ENCODE results near the gene FYCO1. TPM values are rescaled to one million over a fixed set of nuclear protein-coding genes. Genes with fewer than 3 reads are reported as not detected.

FYCO1 gene
- total RNA-seq, 6 donors from 2014 or later, result 37.5 to 84.9 (median 45.3) TPM

- DNase-seq (peak in 1 of 2 donors; percentile 44), ATAC-seq (ENCODE audit: low FRiP score in 2 of 2) (no peak)
- H3K9me3 ChIP-seq, result no peaks in the 10 kb centered on the region
- no peaks in the 10 kb centered on the region for H3K27me3 ChIP-seq
- peaks cover 29 to 98% (median 79%) of the 10 kb centered on the region in 4 donors for H3K36me3 ChIP-seq
- no peak for TF ChIP-seq POLR2A (IDR thresholded peaks at IDR 0.05)
- H3K27ac ChIP-seq, result peak overlapping the region in 1 of 4 donors; percentile 11
- WGBS, 2 donors, result 88 to 94% methylated on average over 16 to 17 of the region's 17 CpGs
- H3K4me1 ChIP-seq, result peaks cover 0 to 7% (median 2%) of the 10 kb centered on the region in 4 donors
- H3K4me3 ChIP-seq, result no peak overlapping the region
These were observed 29.2 kb downstream of the FYCO1 start for GRCh38 chr3:45966371-45966791.

DNA sequence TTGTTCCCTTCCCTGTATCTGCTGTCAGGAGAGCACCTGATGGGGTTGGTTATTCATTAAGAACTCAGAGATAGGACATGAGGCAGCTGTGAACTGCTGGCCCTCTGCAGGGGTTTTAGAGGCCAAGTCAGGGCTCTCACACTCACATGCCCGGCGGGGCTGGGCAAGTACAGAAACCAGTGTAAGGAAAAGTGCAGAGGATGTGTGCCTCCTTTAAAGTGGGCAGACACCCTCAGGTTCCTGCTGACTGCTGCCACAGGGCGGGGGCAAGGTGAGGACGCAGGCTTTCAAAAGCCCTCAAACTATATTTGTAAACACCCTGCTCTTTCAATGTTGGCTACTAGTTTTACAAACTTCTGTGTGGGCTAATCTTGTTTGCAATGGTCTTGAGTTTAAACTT is 30.0 kb downstream of the FYCO1 start:
- Histone ChIP-seq H3K27me3 (no peaks in the 10 kb centered on the region), H3K4me3 (no peak overlapping the region), H3K4me1 (peaks cover 0 to 7% (median 2%) of the 10 kb centered on the region in 4 donors), H3K9me3 (no peaks in the 10 kb centered on the region), H3K27ac (peak overlapping the region in 2 of 4 donors; percentile 22 to 54), H3K36me3 (peaks cover 29 to 99% (median 86%) of the 10 kb centered on the region in 4 donors)
- DNase-seq (no peak), ATAC-seq (ENCODE audit: low FRiP score in 2 of 2) (no peak)
- TF ChIP-seq, protein P1, sequence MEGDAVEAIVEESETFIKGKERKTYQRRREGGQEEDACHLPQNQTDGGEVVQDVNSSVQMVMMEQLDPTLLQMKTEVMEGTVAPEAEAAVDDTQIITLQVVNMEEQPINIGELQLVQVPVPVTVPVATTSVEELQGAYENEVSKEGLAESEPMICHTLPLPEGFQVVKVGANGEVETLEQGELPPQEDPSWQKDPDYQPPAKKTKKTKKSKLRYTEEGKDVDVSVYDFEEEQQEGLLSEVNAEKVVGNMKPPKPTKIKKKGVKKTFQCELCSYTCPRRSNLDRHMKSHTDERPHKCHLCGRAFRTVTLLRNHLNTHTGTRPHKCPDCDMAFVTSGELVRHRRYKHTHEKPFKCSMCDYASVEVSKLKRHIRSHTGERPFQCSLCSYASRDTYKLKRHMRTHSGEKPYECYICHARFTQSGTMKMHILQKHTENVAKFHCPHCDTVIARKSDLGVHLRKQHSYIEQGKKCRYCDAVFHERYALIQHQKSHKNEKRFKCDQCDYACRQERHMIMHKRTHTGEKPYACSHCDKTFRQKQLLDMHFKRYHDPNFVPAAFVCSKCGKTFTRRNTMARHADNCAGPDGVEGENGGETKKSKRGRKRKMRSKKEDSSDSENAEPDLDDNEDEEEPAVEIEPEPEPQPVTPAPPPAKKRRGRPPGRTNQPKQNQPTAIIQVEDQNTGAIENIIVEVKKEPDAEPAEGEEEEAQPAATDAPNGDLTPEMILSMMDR (IDR thresholded peaks at IDR 0.05), result no peak
- TF ChIP-seq EP300 (IDR thresholded peaks at IDR 0.05), result no peak
- TF ChIP-seq POLR2AphosphoS5 (IDR thresholded peaks at IDR 0.05), result no peak
- TF ChIP-seq POLR2A (IDR thresholded peaks at IDR 0.05), result no peak
- WGBS, 2 donors, result 69 to 88% methylated on average over 3 to 4 of the region's 4 CpGs

DNA sequence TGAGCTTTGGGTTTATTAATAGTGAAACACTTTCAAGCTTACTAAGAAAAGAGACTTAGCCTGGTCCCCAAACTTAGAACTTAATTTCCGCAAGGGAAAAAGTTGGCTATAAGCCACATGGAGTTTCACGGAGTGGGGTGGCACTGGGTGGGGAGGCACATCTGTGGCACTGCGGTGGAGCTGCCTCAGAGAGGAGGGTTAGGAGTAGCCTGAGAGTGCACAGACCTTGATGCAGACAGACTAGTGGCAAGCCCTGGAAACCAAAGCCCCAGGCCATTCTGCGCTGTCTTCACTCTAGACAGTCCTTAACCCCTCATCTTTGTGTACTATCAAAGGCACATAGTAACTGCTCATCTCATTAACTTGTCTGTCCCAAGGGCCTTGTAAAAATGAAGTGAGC is 30.4 kb downstream of the FYCO1 start:
- Histone ChIP-seq H3K9me3 (no peaks in the 10 kb centered on the region), H3K4me1 (peaks cover 0 to 7% (median 2%) of the 10 kb centered on the region in 4 donors), H3K27ac (peak overlapping the region in 2 of 4 donors; percentile 22 to 54), H3K4me3 (no peak overlapping the region), H3K27me3 (no peaks in the 10 kb centered on the region), H3K36me3 (peaks cover 33 to 99% (median 89%) of the 10 kb centered on the region in 4 donors)
- ATAC-seq (ENCODE audit: low FRiP score in 2 of 2) (no peak), DNase-seq (no peak)
- WGBS, 2 donors, result 87 to 91% methylated on average over 4 of the region's 4 CpGs
- TF ChIP-seq POLR2AphosphoS5 (IDR thresholded peaks at IDR 0.05), result no peak
- TF ChIP-seq EP300 (IDR thresholded peaks at IDR 0.05), result no peak
- no peak for TF ChIP-seq POLR2A (IDR thresholded peaks at IDR 0.05)
- TF ChIP-seq, protein P1 (IDR thresholded peaks at IDR 0.05), result no peak

DNA sequence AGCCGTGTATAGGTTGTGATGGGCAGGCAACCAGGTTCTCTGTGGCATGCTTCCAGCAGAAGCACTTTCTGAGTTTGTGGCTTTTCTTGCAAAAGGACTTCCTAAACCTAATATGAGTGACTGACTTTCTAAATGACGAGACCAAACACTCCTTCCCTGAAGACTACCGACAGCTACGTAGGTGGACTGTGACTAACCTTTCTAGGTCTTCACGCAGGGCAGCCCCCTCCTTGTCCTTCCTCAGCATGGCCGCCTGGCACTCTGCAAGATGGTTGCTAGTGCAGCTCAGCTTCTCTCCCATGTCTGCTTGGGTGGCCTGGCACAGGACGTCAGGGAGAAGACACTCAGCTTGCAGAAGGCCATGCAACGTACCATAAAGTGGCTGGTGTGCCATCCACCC is 31.5 kb downstream of the FYCO1 start:
- no peak for ATAC-seq (ENCODE audit: low FRiP score in 2 of 2)
- H3K27me3 ChIP-seq, result no peaks in the 10 kb centered on the region
- peaks cover 0 to 7% (median 2%) of the 10 kb centered on the region in 4 donors for H3K4me1 ChIP-seq
- no peak for DNase-seq
- H3K9me3 ChIP-seq, result no peaks in the 10 kb centered on the region
- H3K4me3 ChIP-seq, result no peak overlapping the region
- H3K36me3 ChIP-seq, result peaks cover 29 to 99% (median 92%) of the 10 kb centered on the region in 4 donors
- peak overlapping the region in 2 of 4 donors; percentile 22 to 54 for H3K27ac ChIP-seq
- 79 to 81% methylated on average over 8 of the region's 8 CpGs for WGBS, 2 donors
- no peak for TF ChIP-seq POLR2A (IDR thresholded peaks at IDR 0.05)
- no peak for TF ChIP-seq EP300 (IDR thresholded peaks at IDR 0.05)
- TF ChIP-seq POLR2AphosphoS5 (IDR thresholded peaks at IDR 0.05), result no peak
- TF ChIP-seq, protein P1 (IDR thresholded peaks at IDR 0.05), result no peak

DNA sequence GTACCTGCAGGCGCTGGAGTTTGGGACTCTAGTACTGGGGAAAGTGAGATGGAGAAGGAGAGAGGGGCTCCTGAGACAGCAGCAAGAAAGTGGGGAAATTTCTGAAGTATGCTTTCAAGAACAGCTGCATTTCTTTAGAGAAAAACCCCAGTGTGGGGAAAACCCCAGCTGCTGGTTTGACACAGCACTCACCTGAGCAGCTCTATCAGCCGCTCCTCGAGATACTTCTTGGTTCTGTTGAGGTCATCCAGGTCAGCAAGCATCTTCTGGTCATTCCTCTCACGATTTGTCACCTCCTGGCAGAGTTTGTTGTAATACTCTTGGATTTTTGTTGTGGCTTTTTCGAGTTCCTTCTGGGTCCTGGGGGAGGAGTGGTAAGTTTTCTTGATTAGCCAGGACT is 33.6 kb downstream of the FYCO1 start:
- H3K27ac ChIP-seq, result no peak overlapping the region
- ATAC-seq (ENCODE audit: low FRiP score in 2 of 2) (no peak), DNase-seq (no peak)
- 71% methylated on average over 5 of the region's 5 CpGs for WGBS, 2 donors
- TF ChIP-seq EP300 (IDR thresholded peaks at IDR 0.05), result no peak
- TF ChIP-seq, protein P1 (IDR thresholded peaks at IDR 0.05), result no peak
- no peak for TF ChIP-seq POLR2AphosphoS5 (IDR thresholded peaks at IDR 0.05)
- no peak for TF ChIP-seq POLR2A (IDR thresholded peaks at IDR 0.05)
- H3K4me1 ChIP-seq, result peaks cover 0 to 11% (median 0%) of the 10 kb centered on the region in 4 donors
- no peaks in the 10 kb centered on the region for H3K27me3 ChIP-seq
- H3K36me3 ChIP-seq, result peaks cover 33 to 100% (median 91%) of the 10 kb centered on the region in 4 donors
- H3K9me3 ChIP-seq, result no peaks in the 10 kb centered on the region
- H3K4me3 ChIP-seq, result no peak overlapping the region
